CD8-positive, alpha-beta memory T cell (primary cell): ENCODE results near the gene TOX4. TPM values are rescaled to one million over a fixed set of nuclear protein-coding genes. Genes with fewer than 3 reads are reported as not detected.

ENCODE experiments used
- CTCF ChIA-PET: fragments of 350-600 bp; sonication (Branson Sonifier 250); formaldehyde crosslinking; loops from one replicate; lab custom pipeline; 2021; ENCODE audit warnings: antibody characterized with exemption; lab: Charles Lee
- POLR2A ChIA-PET: fragments of 350-600 bp; sonication (Branson Sonifier 250); formaldehyde crosslinking; loops from one replicate; lab custom pipeline; 2021; ENCODE audit warnings: antibody characterized with exemption; lab: Charles Lee
- DNase-seq, 5 donors: peaks; one replicate each; pipeline versions ENCODE4 v3.0.0 to v3.0.0-alpha.2; 2020 to 2022; ENCODE audit warnings: mixed read lengths in 1 of 5
- H3K27ac ChIP-seq: one replicate; pipeline ENCODE4 v1.7.0; 2013; ENCODE audit warnings: low read depth, mild to moderate bottlenecking, low read length, moderate library complexity
- H3K27me3 ChIP-seq: 2 replicates; pipeline ENCODE4 v1.7.0; 2013; ENCODE audit warnings: low read length, mild to moderate bottlenecking; ENCODE audit not compliant: insufficient read depth, poor library complexity, severe bottlenecking
- H3K36me3 ChIP-seq: 2 replicates; pipeline ENCODE4 v1.7.0; 2013; ENCODE audit warnings: mild to moderate bottlenecking, low read length, moderate library complexity; ENCODE audit not compliant: insufficient read depth
- H3K4me1 ChIP-seq: 2 replicates; pipeline ENCODE4 v1.7.0; 2013; ENCODE audit warnings: mild to moderate bottlenecking, low read length, moderate library complexity; ENCODE audit not compliant: insufficient read depth
- H3K4me3 ChIP-seq: 2 replicates; pipeline ENCODE4 v1.7.0; 2013; ENCODE audit warnings: mild to moderate bottlenecking, low read length
- H3K9me3 ChIP-seq: 2 replicates; pipeline ENCODE4 v1.7.0; 2013; ENCODE audit warnings: mild to moderate bottlenecking, low read length
- H3K27ac Mint-ChIP-seq, 8 donors: one replicate each; pipeline ENCODE4 v1.8.0; 2020 to 2021; ENCODE audit warnings: mixed read lengths in 8 of 8, mild to moderate bottlenecking in 6 of 8, inconsistent platforms in 3 of 8, moderate library complexity in 3 of 8
- H3K27me3 Mint-ChIP-seq, 2 donors: one replicate each; pipeline ENCODE4 v1.8.0; 2020 to 2021; ENCODE audit warnings: mixed read lengths in 2 of 2, mild to moderate bottlenecking in 1 of 2, moderate library complexity in 1 of 2
- H3K36me3 Mint-ChIP-seq, 3 donors: one replicate each; pipeline ENCODE4 v1.8.0; 2020 to 2021; ENCODE audit warnings: mixed read lengths in 3 of 3, inconsistent platforms in 1 of 3, mild to moderate bottlenecking in 1 of 3
- H3K4me1 Mint-ChIP-seq, 3 donors: one replicate each; pipeline ENCODE4 v1.8.0; 2020 to 2021; ENCODE audit warnings: mixed read lengths in 3 of 3, inconsistent platforms in 1 of 3, mild to moderate bottlenecking in 1 of 3
- H3K4me3 Mint-ChIP-seq, 7 donors: one replicate each; pipeline ENCODE4 v1.8.0; 2020 to 2021; ENCODE audit warnings: mixed read lengths in 7 of 7, mild to moderate bottlenecking in 6 of 7, moderate library complexity in 4 of 7, inconsistent platforms in 2 of 7
- H3K9me3 Mint-ChIP-seq, 5 donors: one replicate each; pipeline ENCODE4 v1.8.0; 2020 to 2022; ENCODE audit warnings: mixed read lengths in 5 of 5, mild to moderate bottlenecking in 3 of 5, moderate library complexity in 2 of 5, inconsistent platforms in 1 of 5
- polyA plus RNA-seq: library from polyadenylated mRNA; unstranded; fragments of 300-500 nt; fragmentation: Illumina TruSeq; gene quantifications from one replicate; pipeline ENCODE4 v1.2.3, GENCODE V29; 2021
- total RNA-seq, 2 experiments: library from RNA; stranded (reverse); gene quantifications; one replicate each; pipeline ENCODE4 v1.2.3, GENCODE V29; 2021

Gene TOX4
- total and polyA plus RNA-seq, 3 experiments from 2014 or later, result 82.7 to 93.3 (median 83.0) TPM

GRCh38 chr14:21527318-21527679, 50.3 kb downstream of the TOX4 start:
- H3K9me3 Mint-ChIP-seq, result no peaks in the 10 kb centered on the region
- Histone ChIP-seq H3K4me1 (peaks cover 11% of the 10 kb centered on the region), H3K4me3 (no peak overlapping the region), H3K36me3 (no peaks in the 10 kb centered on the region), H3K9me3 (no peaks in the 10 kb centered on the region), H3K27me3 (no peaks in the 10 kb centered on the region), H3K27ac (peak overlapping the region; percentile 38)
- ChIA-PET POLR2A (interaction anchor here (0.6 to 0.7 kb wide), 2 partner anchors 1538 to 1593 kb away, joined by 3 to 5 read pairs; no protein-coding TSS in a partner anchor), CTCF (interaction anchor here (1.3 to 1.4 kb wide), 2 partner anchors 29 to 1029 kb away, joined by 3 to 5 read pairs; no protein-coding TSS in a partner anchor)
- no peak for DNase-seq
- peak overlapping the region in 3 of 8 donors; percentile 14 to 54 (median 47) for H3K27ac Mint-ChIP-seq
- H3K36me3 Mint-ChIP-seq, result no peaks in the 10 kb centered on the region
- H3K4me3 Mint-ChIP-seq, result peak overlapping the region; percentile 74 to 94 (median 85)
- peaks cover 3 to 4% of the 10 kb centered on the region in 2 donors for H3K27me3 Mint-ChIP-seq
- peaks cover 10 to 15% (median 14%) of the 10 kb centered on the region in 3 donors for H3K4me1 Mint-ChIP-seq

- peaks cover 10 to 15% (median 14%) of the 10 kb centered on the region in 3 donors for H3K4me1 Mint-ChIP-seq
Measured at GRCh38 chr14:21528381-21529348, 51.7 kb downstream of the TOX4 start.

GRCh38 chr14:21529515-21529914, 52.5 kb downstream of the TOX4 start:
- POLR2A ChIA-PET, result no interaction called here
- no peaks in the 10 kb centered on the region for H3K9me3 Mint-ChIP-seq
- Histone ChIP-seq H3K27me3 (no peaks in the 10 kb centered on the region), H3K36me3 (no peaks in the 10 kb centered on the region), H3K27ac (no peak overlapping the region), H3K9me3 (no peaks in the 10 kb centered on the region), H3K4me3 (no peak overlapping the region), H3K4me1 (peaks cover 11% of the 10 kb centered on the region)
- peaks cover 10 to 15% (median 14%) of the 10 kb centered on the region in 3 donors for H3K4me1 Mint-ChIP-seq
- H3K27me3 Mint-ChIP-seq, result peaks cover 4 to 18% of the 10 kb centered on the region in 2 donors
- no peak overlapping the region for H3K4me3 Mint-ChIP-seq
- no peak for DNase-seq
- CTCF ChIA-PET, result interaction anchor here (0.9 to 1.2 kb wide), 2 partner anchors 10 to 53 kb away, joined by 3 to 4 read pairs; no protein-coding TSS in a partner anchor
- H3K27ac Mint-ChIP-seq, result no peak overlapping the region
- no peaks in the 10 kb centered on the region for H3K36me3 Mint-ChIP-seq

More at GRCh38 chr14:21528381-21529348, 51.7 kb downstream of the TOX4 start:
- Histone ChIP-seq H3K9me3 (no peaks in the 10 kb centered on the region), H3K4me1 (peaks cover 11% of the 10 kb centered on the region), H3K4me3 (no peak overlapping the region), H3K36me3 (no peaks in the 10 kb centered on the region), H3K27me3 (no peaks in the 10 kb centered on the region), H3K27ac (peak overlapping the region; percentile 27)
- Mint-ChIP-seq H3K27ac (peak overlapping the region in 3 of 8 donors; percentile 17 to 84 (median 17)), H3K27me3 (peaks cover 3 to 12% of the 10 kb centered on the region in 2 donors), H3K9me3 (no peaks in the 10 kb centered on the region), H3K36me3 (no peaks in the 10 kb centered on the region), H3K4me3 (peak overlapping the region in 1 of 7 donors; percentile 72)
- no peak for DNase-seq
- ChIA-PET CTCF (interaction anchor here (1.0 to 1.2 kb wide), 2 partner anchors 10 to 53 kb away, joined by 3 read pairs; no protein-coding TSS in a partner anchor), POLR2A (no interaction called here)

DNA sequence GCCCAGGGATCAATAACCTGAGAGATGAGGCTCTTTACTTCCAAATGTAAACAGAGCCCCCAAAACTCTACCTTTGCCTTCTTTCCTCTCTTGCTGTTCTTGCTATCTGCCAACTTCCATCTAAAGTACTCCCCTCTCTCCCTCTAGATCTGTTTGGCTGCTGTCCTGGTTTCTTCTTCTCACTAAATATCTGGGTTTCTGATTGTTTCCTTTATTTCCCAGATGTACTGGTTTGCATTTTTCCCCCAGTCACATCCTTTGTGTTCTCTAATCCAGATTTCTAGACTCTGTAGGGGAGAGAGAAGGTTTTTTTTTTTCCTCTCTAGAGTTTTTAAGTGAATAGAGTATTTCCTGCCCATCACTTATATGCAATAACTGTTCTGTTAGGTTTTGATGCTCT, 56.3 kb downstream of the TOX4 start:
- Histone ChIP-seq H3K4me1 (no peaks in the 10 kb centered on the region), H3K27me3 (peaks cover 16% of the 10 kb centered on the region), H3K9me3 (no peaks in the 10 kb centered on the region), H3K36me3 (no peaks in the 10 kb centered on the region), H3K27ac (no peak overlapping the region), H3K4me3 (no peak overlapping the region)
- Mint-ChIP-seq H3K9me3 (no peaks in the 10 kb centered on the region), H3K27ac (no peak overlapping the region), H3K27me3 (peaks cover 25 to 51% of the 10 kb centered on the region in 2 donors), H3K4me3 (no peak overlapping the region), H3K36me3 (no peaks in the 10 kb centered on the region), H3K4me1 (peaks cover 4 to 12% (median 11%) of the 10 kb centered on the region in 3 donors)
- ChIA-PET POLR2A (no interaction called here), CTCF (interaction anchor here (1.6 kb wide), 1 partner anchor 35 kb away, joined by 7 read pairs; no protein-coding TSS in a partner anchor)
- DNase-seq, result no peak

- H3K4me3 Mint-ChIP-seq, result no peak overlapping the region
- CTCF ChIA-PET, result interaction anchor here (1.6 kb wide), 1 partner anchor 36 kb away, joined by 7 read pairs; no protein-coding TSS in a partner anchor
- POLR2A ChIA-PET, result no interaction called here
Measured at GRCh38 chr14:21534576-21534975, 57.6 kb downstream of the TOX4 start.

GRCh38 chr14:21535545-21536417, 58.8 kb downstream of the TOX4 start:
- H3K27me3 ChIP-seq, result peaks cover 20% of the 10 kb centered on the region
- H3K9me3 ChIP-seq, result no peaks in the 10 kb centered on the region
- DNase-seq, result no peak
- H3K27ac Mint-ChIP-seq, result no peak overlapping the region
- H3K36me3 Mint-ChIP-seq, result peaks cover 0 to 4% (median 0%) of the 10 kb centered on the region in 3 donors
- peaks cover 4 to 12% (median 11%) of the 10 kb centered on the region in 3 donors for H3K4me1 Mint-ChIP-seq
- ChIA-PET CTCF (interaction anchor here (1.3 kb wide), 1 partner anchor 9 kb away, joined by 4 read pairs; no protein-coding TSS in a partner anchor), POLR2A (no interaction called here)
- no peaks in the 10 kb centered on the region for H3K9me3 Mint-ChIP-seq
- no peak overlapping the region for H3K27ac ChIP-seq
- H3K36me3 ChIP-seq, result no peaks in the 10 kb centered on the region
- H3K27me3 Mint-ChIP-seq, result peaks cover 25 to 67% of the 10 kb centered on the region in 2 donors
- no peaks in the 10 kb centered on the region for H3K4me1 ChIP-seq
- H3K4me3 ChIP-seq, result no peak overlapping the region
- H3K4me3 Mint-ChIP-seq, result no peak overlapping the region

More at GRCh38 chr14:21534576-21534975, 57.6 kb downstream of the TOX4 start:
- Histone ChIP-seq H3K27ac (no peak overlapping the region), H3K36me3 (no peaks in the 10 kb centered on the region), H3K9me3 (no peaks in the 10 kb centered on the region), H3K4me3 (no peak overlapping the region), H3K4me1 (no peaks in the 10 kb centered on the region), H3K27me3 (peaks cover 20% of the 10 kb centered on the region)
- Mint-ChIP-seq H3K9me3 (no peaks in the 10 kb centered on the region), H3K4me1 (peaks cover 4 to 12% (median 11%) of the 10 kb centered on the region in 3 donors), H3K27me3 (peaks cover 25 to 64% of the 10 kb centered on the region in 2 donors), H3K27ac (no peak overlapping the region), H3K36me3 (peaks cover 0 to 3% (median 0%) of the 10 kb centered on the region in 3 donors)
- DNase-seq, result no peak

- peaks cover 27 to 69% of the 10 kb centered on the region in 2 donors for H3K27me3 Mint-ChIP-seq
- H3K36me3 Mint-ChIP-seq, result peaks cover 0 to 4% (median 0%) of the 10 kb centered on the region in 3 donors
- Histone ChIP-seq H3K27ac (no peak overlapping the region), H3K27me3 (peaks cover 20% of the 10 kb centered on the region), H3K4me1 (no peaks in the 10 kb centered on the region), H3K4me3 (no peak overlapping the region), H3K36me3 (no peaks in the 10 kb centered on the region), H3K9me3 (no peaks in the 10 kb centered on the region)
- no peak for DNase-seq
- peak overlapping the region in 1 of 8 donors; percentile 0 for H3K27ac Mint-ChIP-seq
- H3K4me1 Mint-ChIP-seq, result peaks cover 4 to 12% (median 11%) of the 10 kb centered on the region in 3 donors
- POLR2A ChIA-PET, result no interaction called here
- no peaks in the 10 kb centered on the region for H3K9me3 Mint-ChIP-seq
- peak overlapping the region in 2 of 7 donors; percentile 29 to 33 for H3K4me3 Mint-ChIP-seq
- CTCF ChIA-PET, result interaction anchor here (1.3 kb wide), 1 partner anchor 10 kb away, joined by 4 read pairs; no protein-coding TSS in a partner anchor
Measured at GRCh38 chr14:21536418-21537089, 59.6 kb downstream of the TOX4 start.
